HepG2 (cell line): ENCODE results near the gene TUFM. TPM values are rescaled to one million over a fixed set of nuclear protein-coding genes. Genes with fewer than 3 reads are reported as not detected.
A peak's percentile ranks its signal among the peaks of the same experiment; 100 is the strongest.

Source experiments
- DZIP1 ChIP-seq: sonication (generic); formaldehyde crosslinking; IDR thresholded peaks from 2 replicates; pipeline ENCODE4 v1.5.0; 2020; ENCODE audit warnings: mild to moderate bottlenecking, missing genetic modification reagents
- EZH2 ChIP-seq: conservative IDR thresholded peaks from 2 replicates; pipeline ENCODE4 v1.6.1; 2012; ENCODE audit warnings: mild to moderate bottlenecking, low read depth, low read length, moderate library complexity
- HMGXB3 ChIP-seq: sonication (generic); formaldehyde crosslinking; IDR thresholded peaks from 2 replicates; pipeline ENCODE4 v1.4.0; 2020; ENCODE audit warnings: missing genetic modification reagents, borderline replicate concordance
- KDM5A ChIP-seq: fragments of 200-600 bp; sonication (generic); IDR thresholded peaks from 2 replicates; pipeline ENCODE4 v1.7.0; 2018; ENCODE audit warnings: antibody characterized with exemption, mild to moderate bottlenecking, low read length, borderline replicate concordance
- KLF16 ChIP-seq, 2 experiments: sonication (generic) in 1 of 2; formaldehyde crosslinking in 1 of 2; IDR thresholded peaks; 2 replicates each; pipeline versions ENCODE4 v1.6.1 to v1.8.0; 2016 to 2023; ENCODE audit warnings: missing genetic modification reagents in 2 of 2, missing compliant biosample characterization in 1 of 2
- TFAP4 ChIP-seq: sonication (generic); IDR thresholded peaks from 2 replicates; pipeline ENCODE4 v1.6.1; 2016; ENCODE audit warnings: low read depth, borderline replicate concordance
- ZFP62 ChIP-seq: sonication (generic); formaldehyde crosslinking; IDR thresholded peaks from 2 replicates; pipeline ENCODE4 v1.4.0; 2020; ENCODE audit warnings: missing genetic modification reagents
- ZNF512 ChIP-seq: sonication (generic); formaldehyde crosslinking; IDR thresholded peaks from 2 replicates; pipeline ENCODE4 v1.4.0; 2020; ENCODE audit warnings: mild to moderate bottlenecking, missing genetic modification reagents
- ZNF704 ChIP-seq: sonication (generic); formaldehyde crosslinking; IDR thresholded peaks from 2 replicates; pipeline ENCODE4 v1.8.1; 2023; ENCODE audit warnings: mild to moderate bottlenecking, inconsistent platforms, moderate library complexity, missing genetic modification reagents, borderline replicate concordance
- ZNF749 ChIP-seq: sonication (generic); formaldehyde crosslinking; IDR thresholded peaks from 2 replicates; pipeline ENCODE4 v1.8.0; 2022; ENCODE audit warnings: mild to moderate bottlenecking, missing genetic modification reagents, moderate library complexity, borderline replicate concordance
- ZNF773 ChIP-seq: sonication (generic); formaldehyde crosslinking; IDR thresholded peaks from 2 replicates; pipeline ENCODE4 v1.4.0; 2020; ENCODE audit warnings: missing genetic modification reagents, borderline replicate concordance
- ZNF784 ChIP-seq: sonication (generic); formaldehyde crosslinking; IDR thresholded peaks from 2 replicates; pipeline ENCODE4 v1.5.1; 2020; ENCODE audit warnings: missing genetic modification reagents, mild to moderate bottlenecking, borderline replicate concordance
- polyA plus RNA-seq, 8 experiments: library from polyadenylated mRNA; depleted of rRNA in 3 of 8; stranded (reverse) in 7 of 8; unstranded in 1 of 8; fragments of >200 nt; fragmentation: Illumina TruSeq in 4 of 8; extraction: Trizol in 4 of 8; gene quantifications; 2 replicates each; pipeline versions ENCODE4 v1.2.1 to v1.2.3, GENCODE V29; 2011 to 2016; ENCODE audit warnings: low read depth in 4 of 8, missing spikeins in 1 of 8, mixed read lengths in 1 of 8; ENCODE audit not compliant: insufficient read depth in 1 of 8
- total RNA-seq, 5 experiments: library from RNA; depleted of rRNA; stranded (reverse); fragments of >200 nt; fragmentation: Illumina TruSeq; extraction: Trizol; gene quantifications; 2 replicates each; pipeline ENCODE4 v1.2.3, GENCODE V29; 2016; ENCODE audit warnings: low read depth in 1 of 5

The TUFM gene
- total and polyA plus RNA-seq, 2 of the 13 experiments (the other 11 are each of a cell fraction or from before 2014, with no cell fraction given) = 206 to 298 TPM

- no peak for TF ChIP-seq DZIP1
- TF ChIP-seq KLF16 (CRISPR knock-in tag; IDR thresholded peaks at IDR 0.05) = peak in 1 of 2 experiments; percentile 58; a peak in 2 of 4 replicates
- TF ChIP-seq TFAP4 = peak; percentile 19; the same call in 1 of the 2 replicates
- TF ChIP-seq KDM5A = peak; percentile 89
- TF ChIP-seq ZFP62 (CRISPR knock-in tag) = no peak
- TF ChIP-seq ZNF784 (CRISPR knock-in tag) = 0 out of 2 replicates have a peak, but pooled peaks have one; percentile 73
- no peak for TF ChIP-seq ZNF704 (CRISPR knock-in tag)
- no peak for TF ChIP-seq EZH2
- no peak for TF ChIP-seq ZNF749 (CRISPR knock-in tag)
- peak; percentile 99 for TF ChIP-seq HMGXB3 (CRISPR knock-in tag)
- no peak for TF ChIP-seq ZNF512 (CRISPR knock-in tag)
- TF ChIP-seq ZNF773 = no peak
These were observed 22.1 kb downstream of the TUFM start (continued) for GRCh38 chr16:28823873-28824716.
